OCI-LY3 (cell line): ENCODE measurements around the gene MADCAM1.

Source experiments
- EZH2phosphoT487 ChIP-seq: fragments of 200-600 bp; shearing (Covaris generic); IDR thresholded peaks from 2 replicates; pipeline ENCODE4 v1.6.1; 2018; ENCODE audit warnings: antibody characterized with exemption, mixed run types, low read depth
- TF ChIP-seq, protein P1 (sequence below): fragments of 200-600, 300-600 bp; sonication (generic); IDR thresholded peaks from 2 replicates; pipeline ENCODE4 v1.5.1; 2014; ENCODE audit warnings: antibody characterized with exemption, low read length, low read depth

DNA sequence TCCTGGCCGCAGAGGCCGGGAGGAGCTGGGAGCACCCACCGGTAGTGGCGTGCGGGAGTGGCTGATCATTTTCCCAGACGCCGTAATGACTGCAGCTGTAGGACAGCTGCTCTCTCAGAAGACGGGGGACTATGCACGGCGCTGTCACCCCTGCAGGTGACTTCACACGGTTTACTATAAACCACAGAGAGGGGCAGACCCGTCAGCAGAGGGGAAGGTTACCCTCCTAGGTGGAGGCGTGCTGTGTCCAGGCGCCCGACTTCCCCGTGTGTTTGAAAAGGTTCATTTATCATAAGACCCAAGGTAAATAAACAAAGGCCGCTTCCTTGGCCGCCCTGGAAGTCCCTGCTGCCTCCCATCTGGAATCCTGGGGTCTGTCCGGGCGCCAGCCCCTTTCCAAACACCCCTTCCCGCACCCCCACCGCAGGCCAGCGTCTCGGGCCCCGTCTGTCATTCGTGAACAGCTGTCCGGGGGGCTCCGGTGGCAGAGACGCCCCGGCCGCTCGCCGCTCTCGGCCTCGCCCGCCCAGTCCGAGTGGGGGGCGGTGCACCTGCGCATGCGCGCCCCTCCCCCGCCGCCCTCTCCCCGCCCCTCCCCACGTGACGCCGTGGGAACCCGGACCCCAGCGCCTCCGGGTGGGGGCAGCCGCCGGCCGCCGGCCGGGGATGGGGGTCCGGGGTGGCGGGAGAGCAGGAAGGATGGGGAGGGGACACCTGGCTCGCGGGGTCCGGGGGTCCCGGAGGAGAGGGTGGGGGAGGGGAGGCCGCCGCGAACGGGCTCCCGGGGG is 36.4 kb upstream of the MADCAM1 start:
- TF ChIP-seq, protein P1, sequence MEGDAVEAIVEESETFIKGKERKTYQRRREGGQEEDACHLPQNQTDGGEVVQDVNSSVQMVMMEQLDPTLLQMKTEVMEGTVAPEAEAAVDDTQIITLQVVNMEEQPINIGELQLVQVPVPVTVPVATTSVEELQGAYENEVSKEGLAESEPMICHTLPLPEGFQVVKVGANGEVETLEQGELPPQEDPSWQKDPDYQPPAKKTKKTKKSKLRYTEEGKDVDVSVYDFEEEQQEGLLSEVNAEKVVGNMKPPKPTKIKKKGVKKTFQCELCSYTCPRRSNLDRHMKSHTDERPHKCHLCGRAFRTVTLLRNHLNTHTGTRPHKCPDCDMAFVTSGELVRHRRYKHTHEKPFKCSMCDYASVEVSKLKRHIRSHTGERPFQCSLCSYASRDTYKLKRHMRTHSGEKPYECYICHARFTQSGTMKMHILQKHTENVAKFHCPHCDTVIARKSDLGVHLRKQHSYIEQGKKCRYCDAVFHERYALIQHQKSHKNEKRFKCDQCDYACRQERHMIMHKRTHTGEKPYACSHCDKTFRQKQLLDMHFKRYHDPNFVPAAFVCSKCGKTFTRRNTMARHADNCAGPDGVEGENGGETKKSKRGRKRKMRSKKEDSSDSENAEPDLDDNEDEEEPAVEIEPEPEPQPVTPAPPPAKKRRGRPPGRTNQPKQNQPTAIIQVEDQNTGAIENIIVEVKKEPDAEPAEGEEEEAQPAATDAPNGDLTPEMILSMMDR, result no peak
- no peak for TF ChIP-seq EZH2phosphoT487
